Activated T-helper 2 cell treated with anti-CD3 and anti-CD28 coated beads, Interferon-gamma antibody, Interleukin-2, Interleukin-4, amounts not matched to agents 10 μg/mL and 5 μg/mL and 100 μg/mL, durations not matched to agents 14 hours and 24 hours and 36 hours (primary cell): ENCODE measurements around the gene VPS11. TPM values are rescaled to one million over a fixed set of nuclear protein-coding genes. Genes with fewer than 3 reads are reported as not detected.

ENCODE experiments used
- DNase-seq: peaks from one replicate; pipeline ENCODE4 v3.0.0; 2021; ENCODE audit warnings: low spot score
- H3K27ac Mint-ChIP-seq: one replicate; pipeline ENCODE4 v1.8.0; 2021; ENCODE audit warnings: mixed read lengths
- H3K27me3 Mint-ChIP-seq: one replicate; pipeline ENCODE4 v1.8.0; 2021; ENCODE audit warnings: low read depth, mixed read lengths
- H3K36me3 Mint-ChIP-seq: one replicate; pipeline ENCODE4 v1.8.0; 2021; ENCODE audit warnings: low read depth, mixed read lengths
- H3K4me1 Mint-ChIP-seq: one replicate; pipeline ENCODE4 v1.8.0; 2021; ENCODE audit warnings: low read depth, mixed read lengths
- H3K4me3 Mint-ChIP-seq: one replicate; pipeline ENCODE4 v1.8.0; 2021; ENCODE audit warnings: low read depth, mild to moderate bottlenecking, moderate library complexity, mixed read lengths
- H3K9me3 Mint-ChIP-seq: one replicate; pipeline ENCODE4 v1.8.0; 2021; ENCODE audit warnings: mixed read lengths
- intact Hi-C: fragments of 100-400 bp; cut with micrococcal nuclease; formaldehyde crosslinking; loops from one replicate; pipeline ENCODE4 v1.15.1; 2023
- total RNA-seq: library from RNA; stranded (reverse); gene quantifications from 2 replicates; pipeline ENCODE4 v1.2.3, GENCODE V29; 2022

Gene VPS11
- total RNA-seq, 1 donor from 2014 or later: 25.8 TPM

GRCh38 chr11:119114351-119114750 lies 46.7 kb downstream of the VPS11 start:
- Mint-ChIP-seq H3K27me3 (no peaks in the 10 kb centered on the region), H3K27ac (no peak overlapping the region), H3K4me3 (no peak overlapping the region), H3K4me1 (peaks cover 23% of the 10 kb centered on the region), H3K9me3 (no peaks in the 10 kb centered on the region), H3K36me3 (peaks cover 65% of the 10 kb centered on the region)
- DNase-seq: no peak
- intact Hi-C loops: no loop called here

DNA sequence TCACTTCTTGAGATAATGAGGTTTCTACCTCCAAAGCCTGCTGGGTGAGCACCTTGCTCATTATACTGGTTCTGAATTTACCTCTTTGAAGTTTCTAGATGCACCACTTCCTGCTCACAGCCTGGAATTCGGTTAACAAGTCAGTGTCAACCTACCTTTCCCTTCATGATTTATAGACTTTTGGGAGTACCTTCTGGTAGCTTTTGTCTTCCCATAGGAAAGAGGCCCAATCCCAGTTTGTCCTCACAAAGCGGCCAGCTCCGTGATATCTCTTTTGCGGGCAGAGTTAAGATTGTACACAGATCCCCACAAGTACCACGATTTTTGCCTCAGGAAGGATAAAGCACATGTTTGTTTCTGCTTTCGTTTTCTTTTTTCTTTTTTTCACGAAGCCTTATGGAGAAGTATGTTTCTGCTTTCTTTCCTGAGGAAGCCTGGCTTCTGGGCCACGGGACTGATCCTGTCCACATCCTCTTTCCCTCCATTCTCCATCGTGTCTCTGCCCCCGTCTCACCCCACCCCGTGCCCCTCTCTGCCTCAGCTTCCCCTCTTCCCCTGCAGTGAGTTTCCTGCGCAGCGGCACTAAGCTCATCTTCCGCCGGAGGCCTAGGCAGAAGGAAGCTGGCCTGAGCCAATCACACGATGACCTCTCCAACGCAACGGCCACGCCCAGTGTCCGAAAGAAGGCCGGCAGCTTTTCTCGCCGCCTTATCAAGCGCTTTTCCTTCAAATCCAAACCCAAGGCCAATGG lies 48.0 kb downstream of the VPS11 start:
- no peaks in the 10 kb centered on the region for H3K9me3 Mint-ChIP-seq
- peak overlapping the region; percentile 92 for H3K27ac Mint-ChIP-seq
- H3K27me3 Mint-ChIP-seq: no peaks in the 10 kb centered on the region
- peaks cover 20% of the 10 kb centered on the region for H3K4me1 Mint-ChIP-seq
- intact Hi-C loops: loop anchor here (1.0 kb wide), 1 partner anchor 8 kb away; the partner anchor contains the start of gene C2CD2L
- no peak for DNase-seq
- H3K4me3 Mint-ChIP-seq: peak overlapping the region; percentile 73
- H3K36me3 Mint-ChIP-seq: peaks cover 59% of the 10 kb centered on the region

DNA sequence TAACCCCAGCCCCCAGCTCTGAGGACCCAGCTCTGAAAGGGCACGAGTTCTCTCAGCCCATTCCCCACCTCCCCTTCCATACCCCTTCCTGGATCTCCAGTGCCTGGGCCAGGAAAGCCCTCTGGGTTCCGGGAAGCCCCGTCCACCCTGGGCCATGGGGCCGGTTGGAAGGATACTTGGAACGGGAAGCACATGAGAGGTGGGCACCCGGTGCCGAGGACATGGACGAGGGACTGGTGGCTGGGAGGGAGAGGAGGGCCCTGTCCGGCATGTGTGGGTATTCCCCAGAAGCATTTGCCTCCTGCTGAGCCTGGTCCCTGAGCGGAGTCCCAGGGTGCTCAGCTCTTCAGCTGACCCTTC lies 48.6 kb downstream of the VPS11 start:
- peaks cover 54% of the 10 kb centered on the region for H3K36me3 Mint-ChIP-seq
- peak overlapping the region; percentile 73 for H3K4me3 Mint-ChIP-seq

DNA sequence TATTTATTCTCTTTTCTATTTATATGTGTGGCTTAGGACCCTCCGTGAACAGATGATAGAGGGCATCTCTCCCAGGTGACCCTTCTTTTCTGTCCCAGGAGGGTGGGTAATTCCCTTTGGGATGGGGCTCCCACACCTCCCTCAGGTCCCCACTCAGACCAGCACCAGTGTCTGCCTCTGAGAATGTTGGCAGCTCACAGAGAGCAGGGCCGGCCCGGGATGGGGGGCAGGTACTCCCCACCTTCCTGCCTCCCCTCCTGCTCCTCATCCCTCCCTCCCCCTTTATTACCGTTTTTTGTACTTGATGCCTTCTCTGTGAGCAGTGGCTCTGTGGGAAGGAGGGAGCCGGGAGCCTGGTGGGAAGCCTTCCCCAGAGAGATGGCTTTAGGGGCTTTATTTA lies 49.0 kb downstream of the VPS11 start:
- Mint-ChIP-seq H3K4me3 (no peak overlapping the region), H3K36me3 (peaks cover 50% of the 10 kb centered on the region), H3K27me3 (no peaks in the 10 kb centered on the region), H3K27ac (peak overlapping the region; percentile 62), H3K4me1 (peaks cover 24% of the 10 kb centered on the region), H3K9me3 (no peaks in the 10 kb centered on the region)
- intact Hi-C loops: no loop called here
- no peak for DNase-seq

More for the DNA sequence above, 48.6 kb downstream of the VPS11 start:
- no peak for DNase-seq
- H3K4me1 Mint-ChIP-seq: peaks cover 24% of the 10 kb centered on the region
- peak overlapping the region; percentile 92 for H3K27ac Mint-ChIP-seq
- H3K27me3 Mint-ChIP-seq: no peaks in the 10 kb centered on the region
- intact Hi-C loops: no loop called here
- H3K9me3 Mint-ChIP-seq: no peaks in the 10 kb centered on the region

DNA sequence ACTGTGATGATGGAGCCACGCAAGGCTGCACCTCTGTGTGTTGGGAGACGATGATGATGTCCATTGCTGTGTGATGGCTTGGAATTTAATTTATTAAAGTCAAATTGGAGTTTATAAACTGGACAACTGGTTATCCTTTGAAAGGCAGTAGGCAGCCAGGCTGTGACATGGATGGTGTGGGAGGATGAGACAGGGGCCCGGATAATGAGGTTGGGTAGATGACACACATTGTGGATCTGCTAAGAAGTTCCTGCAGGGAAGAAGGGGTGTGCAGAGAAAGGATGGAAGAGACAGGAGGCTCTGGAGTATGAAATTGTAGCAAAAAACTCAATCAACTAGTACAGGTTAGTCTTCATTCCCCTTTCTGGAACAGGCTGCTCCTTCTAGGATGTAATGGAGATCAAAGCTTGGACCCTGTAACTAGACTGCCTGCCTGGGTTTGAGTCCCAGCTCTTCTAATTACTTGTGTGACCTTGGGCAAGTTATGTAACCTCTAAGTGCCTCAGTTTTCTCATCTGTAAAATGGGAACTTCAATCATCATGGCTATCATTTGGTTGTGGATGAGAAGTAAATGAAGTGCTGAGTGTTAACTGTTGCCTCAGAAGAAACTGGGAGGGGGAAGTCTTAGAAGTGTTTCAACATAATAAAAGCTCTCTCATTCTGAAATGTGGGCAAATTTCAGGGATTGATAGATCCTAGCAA lies 49.5 kb downstream of the VPS11 start:
- peaks cover 28% of the 10 kb centered on the region for H3K4me1 Mint-ChIP-seq
- peaks cover 46% of the 10 kb centered on the region for H3K36me3 Mint-ChIP-seq
- DNase-seq: no peak
- H3K27me3 Mint-ChIP-seq: no peaks in the 10 kb centered on the region
- H3K4me3 Mint-ChIP-seq: no peak overlapping the region
- intact Hi-C loops: no loop called here
- no peak overlapping the region for H3K27ac Mint-ChIP-seq
- no peaks in the 10 kb centered on the region for H3K9me3 Mint-ChIP-seq

DNA sequence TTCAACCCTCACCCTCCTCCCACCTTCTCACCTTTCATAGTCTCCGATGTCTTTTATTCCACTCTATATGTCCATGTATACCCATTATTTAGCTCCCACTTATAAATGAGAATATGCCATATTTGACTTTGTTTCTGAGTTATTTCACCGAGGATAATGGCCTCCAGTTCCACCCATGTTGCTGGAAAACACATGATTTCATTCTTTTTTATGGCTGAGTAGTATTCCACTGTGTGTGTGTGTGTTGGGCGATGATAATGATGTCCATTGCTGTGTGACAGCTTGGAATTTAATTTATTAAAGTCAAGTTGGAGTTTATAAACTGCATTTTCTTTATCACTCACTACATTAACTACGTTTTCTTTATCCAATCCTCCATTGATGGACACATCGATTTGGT lies 50.6 kb downstream of the VPS11 start:
- DNase-seq: no peak
- H3K4me1 Mint-ChIP-seq: peaks cover 35% of the 10 kb centered on the region
- H3K36me3 Mint-ChIP-seq: peaks cover 43% of the 10 kb centered on the region
- intact Hi-C loops: no loop called here
- H3K4me3 Mint-ChIP-seq: no peak overlapping the region
- no peaks in the 10 kb centered on the region for H3K9me3 Mint-ChIP-seq
- H3K27me3 Mint-ChIP-seq: no peaks in the 10 kb centered on the region
- H3K27ac Mint-ChIP-seq: no peak overlapping the region

- no peak overlapping the region for H3K4me3 Mint-ChIP-seq
- H3K9me3 Mint-ChIP-seq: no peaks in the 10 kb centered on the region
- intact Hi-C loops: no loop called here
- no peak for DNase-seq
- peaks cover 34% of the 10 kb centered on the region for H3K4me1 Mint-ChIP-seq
- peaks cover 39% of the 10 kb centered on the region for H3K36me3 Mint-ChIP-seq
- H3K27ac Mint-ChIP-seq: no peak overlapping the region
- H3K27me3 Mint-ChIP-seq: no peaks in the 10 kb centered on the region
Observed at GRCh38 chr11:119118946-119119345, 51.3 kb downstream of the VPS11 start.

GRCh38 chr11:119120639-119121007 lies 53.0 kb downstream of the VPS11 start:
- H3K4me1 Mint-ChIP-seq: peaks cover 27% of the 10 kb centered on the region
- no peak for DNase-seq
- peak overlapping the region; percentile 92 for H3K4me3 Mint-ChIP-seq
- H3K27ac Mint-ChIP-seq: peak overlapping the region; percentile 87
- intact Hi-C loops: loop anchor here (1.0 to 2.0 kb wide), 3 partner anchors 13 to 35 kb away; partner anchors contain the start of gene C2CD2L
- H3K9me3 Mint-ChIP-seq: no peaks in the 10 kb centered on the region
- peaks cover 35% of the 10 kb centered on the region for H3K36me3 Mint-ChIP-seq
- H3K27me3 Mint-ChIP-seq: no peaks in the 10 kb centered on the region

- Mint-ChIP-seq H3K4me3 (peak within 1 kb of the TSS; percentile 92), H3K4me1 (peaks cover 22% of the 10 kb centered on the region), H3K9me3 (no peaks in the 10 kb centered on the region), H3K27ac (peak within 1 kb of the TSS; percentile 87), H3K27me3 (no peaks in the 10 kb centered on the region), H3K36me3 (peaks cover 30% of the 10 kb centered on the region)
- DNase-seq: peak; percentile 99
- intact Hi-C loops: loop anchor here (1.0 to 2.0 kb wide), 3 partner anchors 14 to 36 kb away; partner anchors contain the start of gene C2CD2L
Observed at GRCh38 chr11:119121008-119121810, 53.6 kb downstream of the VPS11 start, which contains the start of gene HINFP. TSS of gene HINFP (plus strand) at chr11:119121580. CDS start at chr11:119126945, 5,365 bp downstream.

GRCh38 chr11:119121811-119122124 lies 54.1 kb downstream of the VPS11 start:
- peak overlapping the region; percentile 92 for H3K4me3 Mint-ChIP-seq
- DNase-seq: no peak
- no peaks in the 10 kb centered on the region for H3K27me3 Mint-ChIP-seq
- H3K9me3 Mint-ChIP-seq: no peaks in the 10 kb centered on the region
- intact Hi-C loops: loop anchor here (1.0 to 2.0 kb wide), 3 partner anchors 14 to 36 kb away; partner anchors contain the start of gene C2CD2L
- H3K36me3 Mint-ChIP-seq: peaks cover 31% of the 10 kb centered on the region
- peak overlapping the region; percentile 66 for H3K27ac Mint-ChIP-seq
- H3K4me1 Mint-ChIP-seq: peaks cover 22% of the 10 kb centered on the region

DNA sequence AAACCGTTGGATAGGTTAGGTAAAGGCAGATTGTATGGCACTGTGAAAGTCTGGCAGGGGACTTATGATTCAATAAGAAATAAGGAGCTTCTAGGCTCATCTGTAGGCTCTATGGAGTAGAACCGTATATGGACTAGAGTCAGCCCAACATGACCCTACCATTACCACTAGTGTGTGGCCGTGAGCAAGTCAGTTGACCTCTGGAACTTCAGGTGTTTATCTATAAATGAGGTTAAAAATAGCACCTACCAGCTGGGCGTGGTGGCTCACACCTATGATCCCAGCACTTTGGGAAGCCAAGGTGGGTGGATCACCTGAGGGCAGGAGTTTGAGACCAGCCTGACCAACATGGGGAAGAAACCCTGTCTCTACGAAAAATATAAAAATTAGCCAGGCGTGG lies 58.2 kb downstream of the VPS11 start:
- H3K4me1 Mint-ChIP-seq: peaks cover 17% of the 10 kb centered on the region
- intact Hi-C loops: no loop called here
- peaks cover 37% of the 10 kb centered on the region for H3K36me3 Mint-ChIP-seq
- DNase-seq: no peak
- no peaks in the 10 kb centered on the region for H3K27me3 Mint-ChIP-seq
- no peak overlapping the region for H3K4me3 Mint-ChIP-seq
- no peaks in the 10 kb centered on the region for H3K9me3 Mint-ChIP-seq
- H3K27ac Mint-ChIP-seq: no peak overlapping the region

DNA sequence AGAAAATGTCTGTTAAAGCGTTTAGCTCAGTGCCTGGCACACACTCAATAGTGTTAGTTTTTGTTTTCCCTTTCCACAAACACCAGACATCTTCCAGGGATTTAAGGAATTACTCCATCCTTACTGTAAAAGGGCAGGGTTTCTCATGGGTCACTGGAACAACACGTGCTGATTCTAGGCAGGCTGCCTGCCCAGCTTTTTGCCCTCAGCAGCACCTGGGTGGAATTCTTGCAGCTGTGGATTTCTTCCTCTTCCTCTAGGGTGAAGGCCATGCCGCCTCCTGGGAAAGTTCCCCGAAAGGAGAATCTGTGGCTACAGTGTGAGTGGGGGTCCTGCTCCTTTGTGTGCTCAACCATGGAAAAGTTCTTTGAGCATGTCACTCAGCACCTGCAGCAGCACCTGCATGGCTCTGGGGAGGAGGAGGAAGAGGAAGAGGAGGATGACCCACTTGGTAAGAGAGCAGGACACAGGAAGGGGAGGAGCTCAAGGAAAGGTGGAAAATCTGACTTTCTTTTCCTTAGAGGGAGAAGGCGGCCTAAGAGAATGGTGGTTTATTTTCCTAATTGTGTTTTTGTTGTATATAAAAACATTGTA lies 59.2 kb downstream of the VPS11 start:
- Mint-ChIP-seq H3K9me3 (no peaks in the 10 kb centered on the region), H3K4me1 (peaks cover 14% of the 10 kb centered on the region), H3K4me3 (no peak overlapping the region), H3K36me3 (peaks cover 46% of the 10 kb centered on the region), H3K27me3 (no peaks in the 10 kb centered on the region), H3K27ac (peak overlapping the region; percentile 39)
- no peak for DNase-seq
- intact Hi-C loops: no loop called here
